Stimulated activated CD4-positive, alpha-beta T cell treated with anti-CD3 and anti-CD28 coated beads, Interleukin-2, amount 100 ng/mL, for 24 hours (primary cell): ENCODE measurements around the gene TMEM151B.

Source experiments
- DNase-seq, 2 donors: peaks; one replicate each; pipeline ENCODE4 v3.0.0-alpha.2; 2020

The TMEM151B gene

GRCh38 chr6:44253307-44254101, 16.7 kb upstream of the TMEM151B start:
- DNase-seq = peak; percentile 64 to 73

DNA sequence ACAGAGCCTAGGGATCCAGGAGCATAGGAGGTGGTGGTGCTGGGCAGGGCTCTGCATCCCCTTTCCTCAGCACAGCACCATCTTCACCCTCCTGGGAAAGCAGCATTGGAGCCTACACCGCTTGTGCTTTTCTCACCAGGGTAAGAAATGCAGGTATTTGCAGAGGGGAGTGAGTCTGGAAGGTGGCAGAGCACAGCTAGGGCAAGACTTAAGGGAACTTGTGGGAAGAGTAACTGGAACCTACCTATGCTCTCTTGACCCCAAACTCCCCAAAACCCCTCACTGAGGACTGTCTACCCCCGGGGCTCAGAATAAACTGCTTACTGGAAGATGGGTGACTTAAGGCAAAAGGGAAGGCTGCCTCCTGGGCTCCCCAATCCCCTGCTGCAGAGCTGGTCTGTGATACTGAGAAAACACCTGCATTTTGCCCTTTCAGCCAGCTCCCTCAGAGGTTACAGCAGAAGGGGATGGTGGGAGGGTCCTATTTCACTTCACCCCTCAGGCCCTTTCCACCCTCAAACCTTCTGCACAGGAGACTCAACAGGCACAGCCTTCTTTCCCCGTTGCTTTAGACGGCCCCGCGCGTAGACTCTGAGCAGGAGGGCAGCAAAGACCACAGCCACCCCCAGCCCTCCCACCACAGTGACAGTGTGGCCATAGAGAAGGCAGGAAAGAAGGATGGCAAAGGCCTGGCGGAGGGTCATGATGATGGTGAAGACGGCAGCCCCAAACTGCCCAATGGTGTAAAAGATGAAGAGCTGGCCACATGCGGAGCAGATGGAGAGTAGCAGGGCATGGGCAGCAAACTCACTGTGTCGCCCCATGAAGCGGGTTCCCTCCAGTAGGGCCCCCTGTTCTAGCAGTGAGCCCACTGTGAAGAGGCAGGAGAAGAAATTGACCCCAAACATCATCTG, 15.8 kb upstream of the TMEM151B start:
- DNase-seq = peak; percentile 47 to 52

- peak; percentile 55 to 63 for DNase-seq
These were observed 15.0 kb upstream of the TMEM151B start for GRCh38 chr6:44255105-44255808.

DNA sequence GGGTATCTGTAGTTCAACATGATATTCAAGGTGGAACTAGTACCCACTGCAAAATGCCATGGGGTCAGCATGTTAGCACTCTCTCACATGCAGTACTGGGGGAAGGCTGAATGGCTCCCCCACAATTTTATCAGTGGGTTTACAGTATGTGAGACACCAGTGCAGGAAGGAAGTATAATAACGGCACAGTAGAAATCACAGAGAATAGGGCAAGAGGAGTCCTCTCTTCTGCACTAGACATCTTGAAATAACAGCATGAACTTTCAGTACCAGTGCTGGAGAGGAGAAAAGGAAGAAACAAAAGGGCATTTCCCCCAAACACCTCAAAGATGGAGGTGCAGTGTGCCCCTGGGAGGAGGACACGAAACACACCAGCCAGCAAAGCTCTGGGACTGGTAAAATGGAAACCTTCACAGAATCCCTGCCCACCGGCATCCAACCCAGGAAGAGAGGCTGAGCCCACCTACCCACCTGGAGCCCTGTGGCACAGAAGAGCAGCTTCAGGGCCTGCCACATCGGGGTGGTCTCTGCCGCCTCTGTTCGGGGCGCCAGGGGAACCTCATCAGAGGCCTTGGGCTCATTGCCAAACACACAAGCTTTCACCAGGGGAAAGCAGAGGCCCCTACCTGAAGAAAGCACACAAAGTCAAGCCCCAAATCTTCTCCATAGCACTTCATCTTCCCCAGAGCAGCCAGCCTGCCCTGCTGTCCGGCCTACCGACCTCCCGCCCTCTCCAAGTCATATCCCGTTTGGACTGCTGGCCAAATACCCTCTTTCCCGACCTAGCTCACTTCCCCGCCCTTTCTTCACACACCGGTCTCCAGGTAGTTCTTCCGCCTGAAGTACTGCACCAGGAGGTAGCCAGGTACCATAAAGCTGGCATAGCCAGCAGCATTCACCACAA, 14.1 kb upstream of the TMEM151B start:
- DNase-seq = peak; percentile 40 to 48

- peak in 1 of 2 donors; percentile 57 for DNase-seq
These were observed 13.6 kb upstream of the TMEM151B start for GRCh38 chr6:44256775-44257024.

DNA sequence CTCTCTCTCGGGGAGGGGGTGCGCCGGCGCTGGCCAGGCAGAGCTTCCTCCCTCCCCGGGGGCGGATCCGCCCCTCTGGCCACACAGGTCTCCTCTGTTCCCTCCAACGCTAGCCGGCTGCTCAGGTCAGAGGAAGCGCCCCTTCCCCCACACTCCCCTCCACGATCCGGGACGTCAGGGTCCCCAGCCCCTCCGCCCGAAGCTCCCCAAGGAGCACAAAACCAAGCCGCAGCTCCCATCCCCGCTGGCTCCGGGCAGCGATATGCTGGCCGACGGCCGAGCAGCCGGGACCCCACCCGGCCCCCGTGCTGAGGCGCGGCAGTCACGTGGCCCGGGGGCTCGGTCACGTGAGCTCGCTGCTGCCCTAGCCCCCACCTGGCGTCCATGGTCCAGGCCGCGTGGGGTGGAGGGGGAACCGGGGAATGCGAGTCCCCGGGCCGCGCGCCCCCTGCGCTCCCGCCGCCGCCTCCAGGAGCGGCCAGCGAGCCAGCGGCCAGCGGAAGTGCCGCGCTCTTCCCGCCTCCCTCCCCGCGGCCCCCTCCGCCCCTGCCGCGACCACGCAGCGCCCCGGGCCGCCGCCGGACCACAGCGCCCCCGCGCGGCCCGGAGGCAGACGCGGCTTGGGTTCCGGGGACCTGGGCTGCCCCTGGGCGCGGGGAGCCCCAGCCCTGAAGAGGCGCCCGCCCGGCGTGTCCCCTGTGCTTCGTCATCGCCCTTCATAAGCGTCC, 13.1 kb upstream of the TMEM151B start, which contains the start of gene SLC35B2:
Gene SLC35B2, minus strand, starts transcription at position 504 of the 728 bp plus-strand sequence. Its CDS starts 118 bp downstream, at position 386.
- DNase-seq = peak; percentile 69 to 72

GRCh38 chr6:44257753-44258324, 12.4 kb upstream of the TMEM151B start:
- no peak for DNase-seq

DNA sequence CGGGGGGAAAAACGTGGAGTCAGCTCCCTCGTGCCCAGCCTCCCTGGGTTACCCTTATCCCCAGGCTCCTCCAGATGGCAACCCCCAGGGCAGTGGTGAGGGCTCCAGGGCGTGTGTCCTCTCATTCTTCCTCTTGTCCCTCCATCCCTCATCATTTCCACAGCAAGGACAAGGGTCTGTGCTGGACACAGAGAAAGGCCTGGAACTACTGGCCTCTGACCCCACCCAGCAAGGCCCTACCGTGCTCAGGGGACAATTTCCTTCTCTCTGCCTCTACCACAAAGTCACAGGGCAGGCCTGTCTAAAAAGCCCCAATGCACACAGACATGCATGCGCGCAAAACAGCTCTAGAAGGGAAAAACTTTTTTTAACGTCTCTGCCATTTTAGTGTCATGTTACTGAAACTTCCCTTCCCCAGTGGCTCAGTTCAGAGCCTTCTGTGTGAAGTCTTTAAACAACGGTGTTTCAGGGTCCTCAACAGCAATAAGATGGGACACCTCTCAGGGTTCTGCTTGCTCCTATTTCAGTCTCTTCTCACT, 11.9 kb upstream of the TMEM151B start:
- DNase-seq = no peak

DNA sequence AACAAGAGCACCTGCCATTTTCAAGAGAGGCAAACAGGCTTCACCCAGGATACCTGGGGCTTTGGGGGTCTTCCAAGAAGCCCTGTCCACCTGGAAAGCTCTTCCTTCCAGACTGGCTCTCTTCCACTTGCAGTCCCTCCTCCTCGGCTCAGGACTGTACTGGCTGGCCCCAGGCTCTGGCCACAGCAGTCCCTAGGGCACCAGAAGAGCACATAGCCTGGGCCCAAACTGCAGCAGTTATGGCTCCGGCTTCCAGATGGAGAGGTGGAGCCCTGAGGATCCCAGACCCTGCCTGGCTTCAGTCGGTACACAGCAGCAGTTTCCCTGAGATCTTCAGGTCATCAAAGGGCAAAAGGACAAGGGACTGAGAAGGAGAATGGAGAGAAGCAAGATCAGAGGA, 11.3 kb upstream of the TMEM151B start:
- no peak for DNase-seq

DNA sequence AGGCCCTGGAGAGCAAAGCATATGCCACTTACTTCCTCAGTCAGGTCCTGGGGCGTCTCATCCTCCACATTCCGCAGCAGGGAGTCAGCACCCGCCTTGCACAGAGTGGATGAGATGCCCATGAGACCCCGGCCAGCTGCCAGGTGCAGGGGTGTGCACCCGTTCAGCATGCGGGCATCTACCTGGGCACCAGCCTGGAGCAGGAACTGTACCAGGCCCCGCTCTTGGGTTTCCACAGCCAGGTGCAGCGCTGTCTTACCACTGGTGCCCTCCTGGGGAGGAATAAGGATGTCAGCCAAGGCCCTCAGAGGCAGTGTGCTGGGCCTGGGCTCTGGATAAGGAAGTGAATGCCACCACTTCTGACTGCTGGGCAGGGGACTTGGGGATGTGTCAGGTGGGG, 10.2 kb upstream of the TMEM151B start:
- DNase-seq = no peak

DNA sequence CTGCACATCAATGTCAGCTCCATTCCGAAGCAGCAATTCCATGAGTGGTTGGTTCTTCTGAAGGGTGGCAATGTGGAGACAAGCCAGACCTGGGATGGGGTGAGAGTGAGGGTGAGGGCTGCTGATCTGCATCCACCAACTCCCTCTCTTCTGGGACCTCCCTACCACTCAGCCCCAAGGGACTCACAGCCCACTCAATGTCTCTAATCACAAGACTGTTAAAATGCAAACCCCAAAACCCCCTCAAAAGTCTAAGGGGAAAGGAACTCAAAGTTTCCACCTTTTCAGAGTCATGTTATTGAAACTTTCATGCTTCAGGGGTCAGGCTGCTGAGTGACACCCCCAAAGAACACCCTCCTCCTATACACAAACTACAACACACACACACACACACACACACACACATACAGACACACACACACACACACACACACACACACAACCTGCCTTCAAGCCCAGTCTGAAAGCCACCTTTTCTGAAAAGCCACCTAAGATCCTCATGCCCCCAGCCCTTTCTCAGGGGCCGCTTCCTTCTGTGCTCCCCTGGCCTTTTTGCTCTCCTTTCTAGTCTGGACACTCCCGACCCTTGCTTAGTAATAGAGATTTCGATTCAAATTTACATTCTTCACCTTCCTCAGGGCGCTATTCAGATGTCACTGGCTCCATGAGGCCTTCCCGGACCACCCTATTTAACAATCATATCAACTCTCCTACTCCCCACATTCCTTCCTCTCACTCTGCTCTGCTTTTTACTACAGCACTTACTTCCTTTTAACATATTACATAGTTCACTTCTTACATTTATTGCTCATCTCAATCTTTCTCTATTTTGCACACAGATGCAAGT, 9.6 kb upstream of the TMEM151B start:
- DNase-seq = no peak

- DNase-seq = no peak
These were observed 8.7 kb upstream of the TMEM151B start for GRCh38 chr6:44261581-44261980.

DNA sequence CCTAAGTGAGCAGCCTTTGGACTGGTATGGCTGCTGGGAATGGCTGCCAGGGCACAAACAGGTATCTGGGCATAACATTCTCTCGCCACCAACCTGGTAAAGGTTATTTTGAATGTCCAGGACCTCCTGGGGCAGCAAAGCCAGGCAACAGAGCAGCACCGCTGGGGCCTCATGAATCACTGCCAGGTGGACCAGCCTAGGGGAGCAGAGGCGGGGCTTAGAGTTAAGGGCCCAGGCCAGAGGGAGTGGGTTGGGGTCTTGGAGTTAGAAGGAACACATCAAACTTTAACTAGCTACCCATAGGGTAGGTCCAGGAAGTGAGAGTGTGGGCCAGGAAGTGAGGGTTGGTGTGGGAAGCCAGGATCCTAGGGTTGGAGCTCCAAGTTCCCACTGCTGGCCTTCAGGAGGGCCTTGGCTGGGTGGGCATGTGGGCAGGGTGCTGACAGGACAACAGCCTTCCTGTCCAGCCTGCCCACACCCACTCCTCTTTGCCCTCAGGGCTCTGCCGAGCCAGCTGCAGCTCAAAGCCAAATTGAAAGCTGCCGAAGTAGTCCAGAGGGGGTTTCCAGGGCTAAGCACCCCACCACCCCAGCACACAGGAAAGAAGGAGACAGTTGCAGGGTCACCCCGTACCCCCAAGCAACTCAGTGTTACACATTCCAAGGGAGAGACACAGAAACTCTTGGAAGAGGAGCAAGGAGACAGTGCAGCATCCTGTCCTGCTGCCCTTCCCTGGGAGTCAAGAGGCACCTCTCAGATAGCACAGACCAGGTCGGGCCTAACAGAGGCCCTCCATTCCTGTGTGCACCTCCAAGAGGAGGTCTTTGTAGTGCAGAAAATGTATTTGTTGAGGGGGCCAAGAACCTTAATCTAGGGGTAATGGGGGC, 7.5 kb upstream of the TMEM151B start:
- no peak for DNase-seq

GRCh38 chr6:44263354-44264100, 6.7 kb upstream of the TMEM151B start:
- peak in 1 of 2 donors; percentile 49 for DNase-seq

- DNase-seq = peak in 1 of 2 donors; percentile 53
These were observed 5.9 kb upstream of the TMEM151B start for GRCh38 chr6:44264154-44265006.

DNA sequence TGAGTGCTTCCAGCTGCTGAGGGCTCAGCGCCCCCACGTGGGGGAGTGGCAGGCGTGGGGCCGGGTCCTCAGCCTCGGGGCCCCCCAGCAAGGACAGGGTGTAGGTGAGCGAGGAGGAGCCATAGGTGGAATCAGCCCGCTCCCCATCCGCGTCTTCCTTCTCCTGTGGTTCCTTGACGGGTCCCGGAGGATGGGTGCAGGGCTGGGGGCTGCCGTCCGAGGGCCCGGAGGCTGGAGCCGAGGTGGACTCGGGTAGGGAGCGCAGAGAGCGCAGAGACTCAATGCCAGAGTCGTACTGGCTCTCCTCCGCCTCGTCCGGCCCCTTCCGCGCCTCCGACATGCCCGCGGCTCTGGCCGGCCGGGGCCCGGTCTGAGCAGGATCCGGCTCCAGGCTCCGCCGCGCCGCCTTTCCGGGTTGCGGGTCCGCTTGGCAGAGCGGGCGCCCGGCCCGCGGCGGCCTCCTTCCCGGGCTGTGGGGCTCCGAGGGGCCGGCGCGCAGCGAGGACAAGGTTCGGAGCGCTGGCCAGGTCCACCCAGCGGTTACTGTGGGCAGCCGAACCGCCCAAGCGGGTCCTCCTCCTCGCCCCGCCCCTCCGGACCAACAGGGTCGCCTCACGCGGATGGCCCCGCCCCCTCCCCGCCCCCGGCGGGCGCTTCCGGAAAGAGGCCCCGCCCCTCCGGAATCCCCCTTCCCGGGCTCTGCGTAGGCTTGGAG, 5.1 kb upstream of the TMEM151B start, which contains the start of gene NFKBIE:
Gene NFKBIE, minus strand, starts transcription at position 545 of the 715 bp plus-strand sequence. Its CDS starts 205 bp downstream, at position 340.
- DNase-seq = peak; percentile 97 to 98
